Eye (tissue), 1 donor: Measurements from ENCODE around the gene TFB1M.

Source experiments
- DNase-seq: peaks from one replicate; pipeline ENCODE4 v3.0.0-alpha.2; 2015

TFB1M gene

DNA sequence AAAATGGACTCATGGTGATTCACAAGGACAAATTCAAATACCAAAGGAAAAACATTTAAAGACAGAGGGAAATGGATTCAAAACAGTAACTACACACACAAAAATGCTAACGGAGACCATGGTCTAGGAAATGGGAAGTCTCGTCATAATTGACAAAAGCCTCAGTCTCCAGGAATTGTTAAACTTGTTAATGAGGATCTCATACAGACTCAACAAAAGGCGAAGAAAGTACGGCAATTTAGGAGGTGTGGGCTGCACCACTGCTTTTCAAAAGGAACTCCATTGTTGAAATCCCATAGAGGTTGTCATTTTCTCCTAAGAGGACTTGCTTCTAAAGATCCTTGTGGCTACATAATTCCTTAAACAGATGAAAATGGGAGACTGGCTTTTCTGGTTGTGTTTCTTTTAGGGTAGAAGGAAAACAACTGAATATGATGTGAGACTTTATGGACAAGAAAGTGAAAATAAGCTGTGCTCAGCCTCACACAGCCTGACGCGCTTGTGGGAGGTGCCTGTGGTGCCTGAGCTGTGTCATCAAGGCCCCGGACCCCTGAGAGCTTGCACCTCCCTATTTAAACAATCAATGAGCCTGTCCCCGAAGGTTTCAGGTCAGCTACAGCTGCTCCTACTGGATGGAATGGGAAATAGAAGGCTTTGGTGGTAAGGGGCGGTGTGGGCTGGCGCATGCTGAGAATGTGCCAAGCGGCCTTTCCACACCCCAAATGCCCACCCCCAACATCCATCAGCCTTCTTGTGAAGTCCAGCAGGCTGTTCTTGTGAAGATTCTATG lies 53.0 kb downstream of the TFB1M start:
- no peak for DNase-seq

DNA sequence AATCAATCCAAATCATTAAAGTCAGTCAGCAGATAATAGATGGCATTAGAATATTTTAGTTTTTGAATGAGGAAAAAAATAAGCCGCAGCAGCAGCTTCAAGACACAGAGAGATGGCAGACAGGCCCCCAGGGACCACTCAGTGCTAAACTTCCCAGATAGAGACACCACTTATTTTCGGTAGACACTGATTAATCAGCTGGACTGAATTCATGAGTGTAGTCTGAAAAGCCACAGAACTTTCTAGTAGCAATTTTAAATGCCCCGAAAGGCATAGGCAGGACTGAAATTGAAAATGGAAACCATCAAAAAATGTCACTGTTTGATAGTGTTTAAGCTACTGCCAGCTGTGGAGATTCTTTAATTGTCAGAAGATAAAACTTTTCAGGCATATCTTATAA lies 53.6 kb downstream of the TFB1M start:
- DNase-seq, result no peak

- DNase-seq, result no peak
Measured at GRCh38 chr6:155259897-155260296, 54.4 kb downstream of the TFB1M start.

DNA sequence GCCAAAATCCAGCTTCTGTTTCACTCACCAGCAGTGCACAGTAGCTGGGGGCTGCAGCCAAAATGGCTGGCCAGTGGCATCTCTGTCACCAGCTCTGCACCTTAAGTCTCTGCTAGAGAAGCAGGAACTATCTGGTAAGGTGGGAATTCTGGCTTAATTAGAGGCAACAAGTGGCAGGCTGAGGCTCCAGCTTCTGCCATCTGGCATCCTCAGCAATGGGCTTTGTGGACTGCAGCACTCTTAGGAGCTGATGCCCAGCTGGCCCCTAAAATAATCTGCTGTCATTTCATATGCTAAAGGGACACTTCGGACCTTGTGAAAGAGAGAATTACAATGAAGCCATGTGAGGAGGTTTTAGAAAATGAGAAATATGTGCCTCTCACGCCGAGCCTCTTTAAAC lies 55.1 kb downstream of the TFB1M start:
- DNase-seq, result no peak

GRCh38 chr6:155257796-155258195 lies 56.5 kb downstream of the TFB1M start:
- DNase-seq, result no peak

DNA sequence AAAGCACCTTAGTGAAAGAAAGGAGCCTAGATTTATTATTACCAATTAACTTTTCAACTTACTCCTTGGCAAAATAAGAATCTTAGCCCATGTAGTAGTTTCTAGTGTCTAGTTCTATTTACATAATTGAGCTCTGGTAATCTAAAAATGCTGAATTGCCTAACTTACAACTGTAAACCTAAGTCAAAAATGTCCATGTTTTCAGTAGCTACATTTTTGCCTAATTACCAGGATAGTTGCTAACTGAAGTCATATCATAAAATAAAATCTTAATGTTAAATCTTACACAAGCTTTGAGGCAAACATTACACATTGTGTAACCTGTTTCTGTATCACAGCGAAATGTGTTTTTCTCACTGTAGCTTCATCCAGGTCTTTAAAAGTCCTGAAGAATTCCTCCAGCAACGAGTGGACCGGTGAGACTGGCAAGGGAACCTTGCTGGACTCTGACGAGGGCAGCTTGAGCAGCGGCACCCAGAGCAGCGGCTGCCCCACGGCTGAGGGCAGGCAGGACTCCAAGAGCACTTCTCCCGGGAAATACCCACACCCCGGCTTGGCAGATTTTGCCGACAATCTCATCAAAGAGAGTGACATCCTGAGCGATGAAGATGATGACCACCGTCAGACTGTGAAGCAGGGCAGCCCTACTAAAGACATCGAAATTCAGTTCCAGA lies 58.0 kb downstream of the TFB1M start:
- no peak for DNase-seq

DNA sequence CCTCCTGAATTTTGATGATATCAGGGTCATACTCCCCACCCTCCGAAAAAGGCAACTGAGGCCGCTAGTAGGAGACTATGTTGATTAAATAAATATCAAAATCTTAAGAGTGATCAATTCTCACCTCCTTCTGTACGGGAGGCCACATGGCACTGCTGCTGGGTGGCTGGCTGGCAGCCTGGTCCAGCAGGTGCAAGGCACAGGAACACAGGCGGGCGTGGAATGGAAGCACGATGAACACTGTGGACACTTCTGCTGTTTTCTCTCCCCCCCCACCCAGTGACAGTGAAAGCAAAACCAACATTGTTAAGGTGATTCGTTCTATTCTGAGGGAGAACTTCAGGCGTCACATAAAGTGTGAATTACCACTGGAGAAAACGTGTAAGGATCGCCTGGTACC lies 60.1 kb downstream of the TFB1M start:
- no peak for DNase-seq

DNA sequence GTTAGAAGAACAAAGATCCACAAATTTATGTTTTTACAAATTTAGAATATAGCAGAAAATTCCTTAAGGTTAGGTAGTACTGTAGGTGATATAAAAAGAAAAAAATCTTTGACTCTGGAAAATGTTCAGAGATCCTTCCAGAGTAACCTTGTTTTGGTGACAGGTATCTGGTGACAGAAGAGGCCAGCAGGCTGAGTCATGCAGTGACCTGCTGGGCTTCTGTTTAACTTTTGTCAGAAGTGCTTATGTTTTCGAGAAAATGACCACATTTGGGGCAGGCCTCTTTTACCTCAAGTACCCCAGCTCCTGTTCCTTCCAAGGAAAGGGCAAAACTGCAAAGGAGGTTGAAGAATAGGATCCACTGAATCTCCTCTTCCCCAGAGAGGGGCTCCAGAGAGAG lies 60.9 kb downstream of the TFB1M start:
- no peak for DNase-seq

DNA sequence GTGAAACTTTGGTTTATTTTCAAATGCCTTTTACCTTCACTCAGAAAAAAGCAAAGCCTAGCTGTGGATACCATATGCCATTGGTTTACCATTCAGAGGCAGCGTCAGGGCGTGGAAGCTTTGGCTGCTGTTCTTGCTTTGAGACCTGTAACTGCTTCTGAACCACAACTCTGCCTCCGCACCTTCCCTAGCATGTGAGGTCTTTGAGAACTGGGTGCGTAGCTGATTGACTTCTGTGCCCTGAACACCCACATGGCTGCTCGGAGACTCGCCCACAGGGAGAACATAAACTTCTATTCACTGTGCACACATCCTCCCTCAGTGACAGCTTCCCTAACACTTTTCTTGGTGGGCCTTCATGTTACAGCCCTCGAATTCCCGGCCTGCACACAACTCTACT lies 61.7 kb downstream of the TFB1M start:
- no peak for DNase-seq

DNA sequence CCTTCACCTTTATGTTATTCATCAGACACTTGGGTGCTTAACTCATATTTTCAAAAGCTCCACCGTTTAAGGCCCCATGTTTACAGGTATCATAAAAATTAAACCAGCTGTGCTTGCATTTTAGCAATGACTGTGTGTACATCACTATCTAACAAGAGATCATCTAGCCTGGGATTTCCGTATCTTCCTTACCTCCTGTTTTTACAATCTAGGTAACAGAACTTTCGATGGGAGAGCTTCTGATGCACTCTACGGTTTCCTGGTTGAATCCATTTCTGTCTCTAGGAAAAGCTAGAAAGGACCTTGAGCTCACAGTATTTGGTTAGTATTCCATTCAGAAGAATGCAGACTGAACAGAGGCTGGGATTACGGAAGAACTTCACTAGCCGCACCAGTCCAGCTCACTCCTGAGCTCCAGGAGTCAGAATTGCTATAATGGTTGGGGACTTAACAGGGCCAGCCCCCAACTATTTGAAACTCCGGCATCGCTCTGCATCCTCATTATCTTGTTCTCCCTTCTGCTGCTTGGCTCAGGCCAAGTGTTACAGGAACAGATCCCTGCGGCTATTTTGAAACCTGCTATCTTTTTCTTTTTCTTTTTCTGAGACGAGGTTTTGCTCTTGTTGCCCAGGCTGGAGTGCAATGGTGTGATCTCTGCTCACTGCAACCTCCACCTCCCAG lies 63.4 kb downstream of the TFB1M start:
- no peak for DNase-seq

- DNase-seq, result peak; percentile 75
Measured at GRCh38 chr6:155248008-155249001, 66.0 kb downstream of the TFB1M start.

- no peak for DNase-seq
Measured at GRCh38 chr6:155247618-155248007, 66.7 kb downstream of the TFB1M start.

- no peak for DNase-seq
Measured at GRCh38 chr6:155246825-155247224, 67.5 kb downstream of the TFB1M start.

DNA sequence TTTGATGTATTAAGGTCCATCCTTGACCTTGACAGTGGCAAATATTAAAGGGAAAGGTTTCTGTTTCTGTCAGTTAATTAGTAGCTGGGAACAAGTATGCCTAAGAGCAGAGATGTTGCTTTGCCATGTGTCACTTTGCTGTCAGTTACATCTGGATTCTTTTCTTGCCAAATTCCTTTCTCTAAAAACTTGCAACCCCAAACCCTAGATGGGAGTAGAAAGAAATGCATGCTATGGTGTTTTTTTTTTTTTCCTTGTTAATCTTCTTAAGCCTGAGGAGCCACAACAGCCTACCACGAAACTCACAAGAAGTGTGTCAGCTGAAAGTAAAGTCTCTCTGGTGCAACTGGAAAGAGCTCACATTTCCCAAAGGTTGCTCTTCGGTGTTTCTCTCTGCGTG lies 68.5 kb downstream of the TFB1M start:
- peak; percentile 30 for DNase-seq

- DNase-seq, result peak; percentile 30
Measured at GRCh38 chr6:155245193-155245592, 69.1 kb downstream of the TFB1M start.

DNA sequence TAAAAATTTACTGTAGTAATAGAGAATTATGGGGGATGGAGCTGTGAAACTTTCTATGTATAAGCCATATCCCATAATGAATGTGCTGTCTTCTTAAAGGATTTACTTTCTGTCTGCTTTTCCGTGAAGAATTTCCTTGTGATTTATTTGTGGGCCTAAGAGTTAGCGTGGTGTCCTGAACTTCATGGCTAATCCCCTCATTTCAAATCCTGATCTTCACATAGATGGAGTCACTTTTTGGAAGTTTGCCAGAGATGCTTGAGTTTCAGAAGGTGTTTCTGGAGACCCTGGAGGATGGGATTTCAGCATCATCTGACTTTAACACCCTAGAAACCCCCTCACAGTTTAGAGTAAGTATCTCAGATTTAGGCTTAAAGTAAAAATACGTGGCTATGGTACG lies 69.8 kb downstream of the TFB1M start:
- peak; percentile 56 for DNase-seq

GRCh38 chr6:155241966-155242365 lies 72.3 kb downstream of the TFB1M start:
- no peak for DNase-seq

GRCh38 chr6:155240905-155241600 lies 73.2 kb downstream of the TFB1M start:
- DNase-seq, result no peak

- no peak for DNase-seq
Measured at GRCh38 chr6:155237613-155238012, 76.7 kb downstream of the TFB1M start.

- DNase-seq, result no peak
Measured at GRCh38 chr6:155235087-155235486, 79.2 kb downstream of the TFB1M start.

GRCh38 chr6:155234687-155235086 lies 79.6 kb downstream of the TFB1M start:
- DNase-seq, result no peak

- DNase-seq, result no peak
Measured at GRCh38 chr6:155234167-155234566, 80.1 kb downstream of the TFB1M start.
